Measurements from ENCODE around the gene ACHE. TPM values are rescaled to one million over a fixed set of nuclear protein-coding genes. Genes with fewer than 3 reads are reported as not detected.

Gene ACHE
- total RNA-seq, 1 donor from 2014 or later, result 0.16 TPM

DNA sequence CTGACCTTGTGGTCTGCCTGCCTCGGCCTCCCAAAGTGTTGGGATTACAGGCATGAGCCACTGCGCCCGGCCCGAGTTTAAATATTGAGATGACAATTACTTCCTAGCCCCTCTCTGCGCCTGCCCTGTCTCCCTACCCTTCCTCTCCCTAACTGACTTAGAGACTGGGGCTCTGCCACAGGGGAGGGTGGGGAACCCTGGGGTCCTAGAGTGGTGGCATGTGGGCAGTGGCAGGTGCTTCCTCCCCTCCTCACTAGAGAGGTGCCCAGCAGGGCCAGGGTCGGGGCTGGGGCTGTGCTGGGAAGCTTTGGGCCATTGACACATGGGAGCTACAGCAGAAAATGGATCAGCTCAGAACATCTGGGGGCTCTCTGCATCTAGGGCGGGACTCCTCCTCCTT lies 7.0 kb upstream of the ACHE start:
- ChIA-PET POLR2A (interaction anchor here (0.7 kb wide), 1 partner anchor 495 kb away, joined by 7 read pairs; no protein-coding TSS in a partner anchor), CTCF (no interaction called here)
- no peak for ATAC-seq (ENCODE audit: low read depth)
- no peaks in the 10 kb centered on the region for H3K4me1 Mint-ChIP-seq
- H3K4me3 Mint-ChIP-seq, result no peak overlapping the region
- H3K27ac Mint-ChIP-seq, result no peak overlapping the region
- no peaks in the 10 kb centered on the region for H3K9me3 Mint-ChIP-seq
- TF ChIP-seq, protein P1, sequence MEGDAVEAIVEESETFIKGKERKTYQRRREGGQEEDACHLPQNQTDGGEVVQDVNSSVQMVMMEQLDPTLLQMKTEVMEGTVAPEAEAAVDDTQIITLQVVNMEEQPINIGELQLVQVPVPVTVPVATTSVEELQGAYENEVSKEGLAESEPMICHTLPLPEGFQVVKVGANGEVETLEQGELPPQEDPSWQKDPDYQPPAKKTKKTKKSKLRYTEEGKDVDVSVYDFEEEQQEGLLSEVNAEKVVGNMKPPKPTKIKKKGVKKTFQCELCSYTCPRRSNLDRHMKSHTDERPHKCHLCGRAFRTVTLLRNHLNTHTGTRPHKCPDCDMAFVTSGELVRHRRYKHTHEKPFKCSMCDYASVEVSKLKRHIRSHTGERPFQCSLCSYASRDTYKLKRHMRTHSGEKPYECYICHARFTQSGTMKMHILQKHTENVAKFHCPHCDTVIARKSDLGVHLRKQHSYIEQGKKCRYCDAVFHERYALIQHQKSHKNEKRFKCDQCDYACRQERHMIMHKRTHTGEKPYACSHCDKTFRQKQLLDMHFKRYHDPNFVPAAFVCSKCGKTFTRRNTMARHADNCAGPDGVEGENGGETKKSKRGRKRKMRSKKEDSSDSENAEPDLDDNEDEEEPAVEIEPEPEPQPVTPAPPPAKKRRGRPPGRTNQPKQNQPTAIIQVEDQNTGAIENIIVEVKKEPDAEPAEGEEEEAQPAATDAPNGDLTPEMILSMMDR (IDR thresholded peaks at IDR 0.05), result no peak
- peaks cover 13% of the 10 kb centered on the region for H3K27me3 Mint-ChIP-seq
- intact Hi-C loops (cut with micrococcal nuclease), result no loop called here
- DNase-seq, result no peak
- H3K36me3 Mint-ChIP-seq (ENCODE audit: low read depth), result no peaks in the 10 kb centered on the region

DNA sequence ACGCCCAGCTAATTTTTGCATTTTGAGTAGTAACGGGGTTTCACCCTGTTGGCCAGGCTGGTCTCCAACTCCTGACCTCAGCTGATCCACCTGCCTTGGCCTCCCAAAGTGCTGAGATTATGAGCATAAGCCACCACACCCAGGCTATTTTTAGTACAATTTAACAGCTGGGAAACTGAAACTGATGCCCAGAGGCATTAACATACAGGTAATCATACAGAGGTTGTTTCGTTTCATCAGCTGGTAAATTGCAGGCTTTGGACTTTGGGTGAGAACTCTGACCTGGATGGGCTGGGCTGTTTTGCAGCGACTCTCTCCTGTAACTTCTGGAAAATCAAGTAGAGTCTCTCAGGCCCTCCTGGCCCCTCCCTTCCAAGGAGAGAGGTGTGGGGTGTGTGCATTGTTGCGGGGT lies 6.2 kb upstream of the ACHE start:
- CTCF ChIA-PET, result no interaction called here
- Mint-ChIP-seq H3K9me3 (no peaks in the 10 kb centered on the region), H3K4me1 (peaks cover 2% of the 10 kb centered on the region), H3K36me3 (ENCODE audit: low read depth) (no peaks in the 10 kb centered on the region), H3K4me3 (no peak overlapping the region), H3K27ac (no peak overlapping the region), H3K27me3 (peaks cover 16% of the 10 kb centered on the region)
- no peak for ATAC-seq (ENCODE audit: low read depth)
- DNase-seq, result no peak
- intact Hi-C loops (cut with micrococcal nuclease), result no loop called here
- TF ChIP-seq, protein P1 (IDR thresholded peaks at IDR 0.05), result no peak
- POLR2A ChIA-PET, result interaction anchor here (0.7 kb wide), 1 partner anchor 494 kb away, joined by 7 read pairs; no protein-coding TSS in a partner anchor

DNA sequence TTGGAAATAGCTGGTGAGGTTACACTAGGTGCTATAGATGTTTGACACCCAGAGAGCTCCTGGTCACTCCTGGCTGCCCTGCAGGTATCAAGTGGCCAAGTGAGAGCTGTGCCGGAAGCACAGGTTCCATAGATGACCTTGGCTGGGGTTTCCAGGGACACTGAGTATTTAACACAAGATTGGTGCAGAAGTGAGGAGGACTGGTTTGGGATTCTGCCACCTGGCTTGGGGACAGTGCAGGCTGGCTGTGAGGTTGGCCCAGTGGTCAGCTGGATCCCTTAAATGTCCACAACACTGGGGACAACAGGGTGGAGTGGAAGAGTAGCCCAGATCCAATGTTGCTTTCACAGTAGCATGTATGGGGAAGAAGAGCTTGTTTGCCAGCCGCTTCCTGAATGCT lies 5.3 kb upstream of the ACHE start:
- intact Hi-C loops (cut with micrococcal nuclease), result no loop called here
- ATAC-seq (ENCODE audit: low read depth) (no peak), DNase-seq (no peak)
- Mint-ChIP-seq H3K4me3 (no peak overlapping the region), H3K9me3 (no peaks in the 10 kb centered on the region), H3K27ac (no peak overlapping the region), H3K27me3 (peaks cover 21% of the 10 kb centered on the region), H3K36me3 (ENCODE audit: low read depth) (no peaks in the 10 kb centered on the region), H3K4me1 (peaks cover 7% of the 10 kb centered on the region)
- TF ChIP-seq, protein P1 (IDR thresholded peaks at IDR 0.05), result no peak
- ChIA-PET POLR2A (interaction anchor here (0.6 to 1.3 kb wide), 2 partner anchors 26 to 36 kb away, joined by 3 read pairs; partner anchors contain the start of gene SRRT), CTCF (interaction anchor here (1.3 kb wide), 1 partner anchor 158 kb away, joined by 4 read pairs; no protein-coding TSS in a partner anchor)

DNA sequence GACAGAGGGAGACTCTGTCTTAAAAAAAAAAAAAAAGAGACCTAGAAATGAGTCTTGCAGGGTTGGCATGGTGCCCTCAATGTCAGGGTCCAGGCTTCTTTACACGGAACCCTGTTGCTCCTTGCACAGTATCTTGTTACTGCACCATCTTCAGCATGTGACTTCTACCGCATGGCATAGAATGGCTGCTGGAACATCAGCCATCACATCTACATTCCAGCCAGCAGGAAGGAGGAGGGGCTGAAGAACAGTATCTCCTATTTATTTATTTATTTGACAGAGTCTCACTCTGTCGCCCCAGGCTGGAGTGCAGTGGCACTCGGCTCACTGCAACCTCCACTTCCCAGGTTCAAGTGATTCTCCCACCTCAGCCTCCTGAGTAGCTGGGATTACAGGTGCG lies 3.7 kb upstream of the ACHE start:
- no peak for ATAC-seq (ENCODE audit: low read depth)
- no peak overlapping the region for H3K4me3 Mint-ChIP-seq
- H3K4me1 Mint-ChIP-seq, result peaks cover 9% of the 10 kb centered on the region
- TF ChIP-seq, protein P1 (IDR thresholded peaks at IDR 0.05), result no peak
- POLR2A ChIA-PET, result no interaction called here
- CTCF ChIA-PET, result interaction anchor here (2.8 kb wide), 1 partner anchor 159 kb away, joined by 24 read pairs; no protein-coding TSS in a partner anchor
- no peaks in the 10 kb centered on the region for H3K9me3 Mint-ChIP-seq
- no peaks in the 10 kb centered on the region for H3K36me3 Mint-ChIP-seq (ENCODE audit: low read depth)
- H3K27me3 Mint-ChIP-seq, result peaks cover 23% of the 10 kb centered on the region
- intact Hi-C loops (cut with micrococcal nuclease), result no loop called here
- H3K27ac Mint-ChIP-seq, result no peak overlapping the region
- no peak for DNase-seq

DNA sequence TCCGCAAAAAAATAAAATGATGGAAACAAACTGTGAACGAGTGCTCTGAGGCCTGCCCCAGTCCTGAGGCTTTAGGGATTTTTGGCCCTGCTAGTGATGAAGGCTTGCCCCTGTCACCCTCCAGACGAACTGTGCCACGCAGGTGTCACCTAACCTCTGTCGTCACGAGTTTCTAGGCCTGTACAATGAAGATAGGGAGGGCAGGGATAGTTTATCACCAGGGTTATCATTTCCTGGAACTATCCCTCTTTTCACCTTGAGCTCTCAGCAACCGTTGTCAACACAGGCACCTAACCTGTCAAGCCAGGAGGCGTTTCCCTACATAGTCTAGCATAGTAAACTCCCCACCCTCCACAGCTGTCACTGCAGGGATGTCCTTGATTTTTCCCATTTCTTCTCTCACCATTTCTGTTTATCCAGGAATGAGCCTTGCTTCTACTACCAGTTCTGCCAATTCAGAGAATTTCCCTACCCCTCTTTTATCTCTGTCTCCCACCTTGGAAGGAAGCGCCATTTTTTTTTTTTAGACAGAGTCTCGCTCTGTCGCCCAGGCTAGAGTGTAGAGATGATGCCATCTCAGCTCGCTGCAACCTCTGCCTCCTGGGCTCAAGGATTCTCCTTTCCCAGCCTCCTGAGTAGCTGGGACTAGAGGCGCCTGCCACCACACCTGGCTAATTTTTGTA lies 2.2 kb upstream of the ACHE start:
- no peak overlapping the region for H3K27ac Mint-ChIP-seq
- H3K9me3 Mint-ChIP-seq, result no peaks in the 10 kb centered on the region
- peaks cover 10% of the 10 kb centered on the region for H3K4me1 Mint-ChIP-seq
- TF ChIP-seq, protein P1 (IDR thresholded peaks at IDR 0.05), result no peak
- intact Hi-C loops (cut with micrococcal nuclease), result loop anchor here (1.0 kb wide), 2 partner anchors 161 to 179 kb away; no protein-coding TSS in a partner anchor
- no peak for DNase-seq
- CTCF ChIA-PET, result interaction anchor here (0.6 to 2.8 kb wide), 4 partner anchors 8 to 296 kb away, joined by 3 to 24 read pairs (median 4); partner anchors contain the start of gene UFSP1
- H3K36me3 Mint-ChIP-seq (ENCODE audit: low read depth), result no peaks in the 10 kb centered on the region
- no peak overlapping the region for H3K4me3 Mint-ChIP-seq
- peaks cover 27% of the 10 kb centered on the region for H3K27me3 Mint-ChIP-seq
- ATAC-seq (ENCODE audit: low read depth), result no peak
- POLR2A ChIA-PET, result interaction anchor here (0.6 kb wide), 1 partner anchor 161 kb away, joined by 3 read pairs; no protein-coding TSS in a partner anchor
